ENCODE measurements around the gene C12orf42.

DNA sequence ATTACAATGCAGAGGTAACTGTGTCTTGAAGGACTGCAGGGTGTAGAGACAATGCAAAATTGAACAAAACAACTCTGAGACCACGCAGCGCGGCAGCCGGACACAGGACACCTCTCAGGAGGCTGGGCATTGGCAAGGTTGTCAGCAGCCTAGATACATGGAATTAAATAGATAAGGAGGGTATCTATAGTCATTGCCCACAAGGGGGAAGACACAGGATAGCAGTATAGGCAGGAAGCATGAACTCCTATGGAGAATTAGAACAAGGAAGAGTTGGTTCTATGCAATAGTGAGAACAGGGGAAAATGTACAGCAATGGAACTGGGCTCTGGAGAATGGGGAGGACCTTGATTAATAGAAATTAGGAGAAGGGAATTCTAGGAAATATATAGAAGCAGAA lies 164.1 kb downstream of the C12orf42 start:
- TF ChIP-seq POLR2A (IDR thresholded peaks at IDR 0.05; ENCODE audit: low read depth, low read length) (no peak), POLR2AphosphoS5 (IDR thresholded peaks at IDR 0.05; ENCODE audit: low read depth, low read length) (no peak), TAF1 (IDR thresholded peaks at IDR 0.05; ENCODE audit: borderline replicate concordance, low read depth, low read length) (no peak)
